GM23338 (cell line): ENCODE data around the gene MTURN. TPM values are rescaled to one million over a fixed set of nuclear protein-coding genes. Genes with fewer than 3 reads are reported as not detected.

ENCODE experiments used
- ATAC-seq: fragments of 200-7000 bp; cut with Tn5 transposase; 3 replicates; pipeline ENCODE4 v1.9.1; 2020
- DNase-seq: peaks from one replicate; pipeline ENCODE4 v3.0.0-alpha.2; 2015; ENCODE audit warnings: low spot score
- H2AFZ ChIP-seq: fragments of 200-600 bp; sonication (generic); 2 replicates; pipeline ENCODE4 v1.8.0; 2016; ENCODE audit warnings: antibody characterized with exemption, mild to moderate bottlenecking, moderate library complexity
- H3F3A ChIP-seq: fragments of 200-600 bp; sonication (generic); replicated peaks from 2 replicates; pipeline ENCODE4 v1.8.0; 2017; ENCODE audit warnings: antibody characterized with exemption, mixed run types, low read depth
- H3K27ac ChIP-seq: fragments of 200-600 bp; sonication (generic); 2 replicates; pipeline ENCODE4 v1.6.1; 2016; ENCODE audit warnings: low read depth
- H3K27me3 ChIP-seq: fragments of 200-600 bp; sonication (generic); 2 replicates; pipeline ENCODE4 v1.8.0; 2016; ENCODE audit warnings: mild to moderate bottlenecking, mixed run types, moderate library complexity; ENCODE audit not compliant: insufficient read depth
- H3K36me3 ChIP-seq: fragments of 200-600 bp; sonication (generic); 2 replicates; pipeline ENCODE4 v1.8.0; 2016; ENCODE audit warnings: mild to moderate bottlenecking; ENCODE audit not compliant: insufficient read depth
- H3K4me1 ChIP-seq: fragments of 200-600 bp; sonication (generic); 2 replicates; pipeline ENCODE4 v1.8.0; 2016; ENCODE audit warnings: mild to moderate bottlenecking, moderate library complexity; ENCODE audit not compliant: insufficient read depth
- H3K4me2 ChIP-seq: fragments of 200-600 bp; sonication (generic); 2 replicates; pipeline ENCODE4 v1.7.1; 2017; ENCODE audit warnings: mixed run types
- H3K4me3 ChIP-seq: fragments of 200-600 bp; sonication (generic); 2 replicates; pipeline ENCODE4 v1.6.1; 2016; ENCODE audit warnings: mixed run types
- H3K79me2 ChIP-seq: fragments of 200-600 bp; sonication (generic); replicated peaks from 2 replicates; pipeline ENCODE4 v1.8.0; 2017; ENCODE audit warnings: mild to moderate bottlenecking; ENCODE audit not compliant: insufficient read depth
- H3K9me2 ChIP-seq: fragments of 200-600 bp; sonication (generic); 2 replicates; pipeline ENCODE4 v1.8.0; 2017; ENCODE audit not compliant: insufficient read depth
- H4K20me1 ChIP-seq: fragments of 200-600 bp; sonication (generic); replicated peaks from 2 replicates; pipeline ENCODE4 v1.8.0; 2017; ENCODE audit warnings: mild to moderate bottlenecking; ENCODE audit not compliant: insufficient read depth
- H3K27ac Mint-ChIP-seq: 2 replicates; pipeline ENCODE4 v1.8.0; 2020; ENCODE audit warnings: inconsistent platforms, mild to moderate bottlenecking, moderate library complexity, mixed read lengths
- H3K27me3 Mint-ChIP-seq: 3 replicates; pipeline ENCODE4 v1.8.0; 2022; ENCODE audit warnings: low read depth, mild to moderate bottlenecking, moderate library complexity, mixed read lengths, inconsistent platforms; ENCODE audit not compliant: insufficient read depth, poor library complexity
- H3K36me3 Mint-ChIP-seq: 3 replicates; pipeline ENCODE4 v1.8.0; 2021; ENCODE audit warnings: low read depth, mild to moderate bottlenecking, inconsistent platforms, moderate library complexity, mixed read lengths
- H3K4me1 Mint-ChIP-seq: 3 replicates; pipeline ENCODE4 v1.8.0; 2020; ENCODE audit warnings: mild to moderate bottlenecking, inconsistent platforms, mixed read lengths
- H3K4me3 Mint-ChIP-seq: 3 replicates; pipeline ENCODE4 v1.8.0; 2021; ENCODE audit warnings: moderate library complexity, mild to moderate bottlenecking, inconsistent platforms, mixed read lengths
- H3K9me3 Mint-ChIP-seq: 3 replicates; pipeline ENCODE4 v1.8.0; 2020; ENCODE audit warnings: moderate library complexity, mild to moderate bottlenecking, inconsistent platforms, mixed read lengths
- CREB1 ChIP-seq: fragments of 250-450 bp; sonication (Bioruptor Pico); IDR thresholded peaks from 2 replicates; pipeline ENCODE4 v1.5.0; 2020; ENCODE audit warnings: low read depth, mild to moderate bottlenecking, moderate library complexity
- CTCF ChIP-seq, 2 experiments: fragments of 200-600 bp in 1 of 2; sonication (generic) in 1 of 2; conservative IDR thresholded peaks; 2 replicates each; pipeline versions ENCODE4 v1.5.1 to v1.6.1; 2016 to 2017; ENCODE audit warnings: antibody characterized with exemption in 2 of 2, low read depth in 2 of 2, mild to moderate bottlenecking in 2 of 2, moderate library complexity in 1 of 2
- ETS1 ChIP-seq: IDR thresholded peaks from 2 replicates; pipeline ENCODE4 v1.6.1; 2016; ENCODE audit warnings: antibody characterized with exemption
- EZH2 ChIP-seq: fragments of 200-600 bp; sonication (generic); IDR thresholded peaks from one replicate; pipeline ENCODE4 v1.8.0; 2017; ENCODE audit warnings: antibody characterized with exemption, mild to moderate bottlenecking, low read depth; ENCODE audit not compliant: unreplicated experiment
- EZH2phosphoT487 ChIP-seq: fragments of 200-600 bp; sonication (generic); IDR thresholded peaks from one replicate; pipeline ENCODE4 v1.8.1; 2018; ENCODE audit warnings: antibody characterized with exemption; ENCODE audit not compliant: unreplicated experiment
- POLR2AphosphoS5 ChIP-seq: IDR thresholded peaks from 2 replicates; pipeline ENCODE4 v1.6.1; 2016; ENCODE audit warnings: antibody characterized with exemption, low read depth
- REST ChIP-seq: IDR thresholded peaks from one replicate; pipeline ENCODE4 v1.6.1; 2018; ENCODE audit warnings: antibody characterized with exemption; ENCODE audit not compliant: unreplicated experiment
- STAT1 ChIP-seq: IDR thresholded peaks from one replicate; pipeline ENCODE4 v1.6.1; 2016; ENCODE audit warnings: antibody characterized with exemption; ENCODE audit not compliant: unreplicated experiment
- ZNF331 ChIP-seq: fragments of 250-450 bp; sonication (Bioruptor Pico); IDR thresholded peaks from 2 replicates; pipeline ENCODE4 v1.5.0; 2020; ENCODE audit warnings: low read depth, mild to moderate bottlenecking, moderate library complexity
- ZNF462 ChIP-seq: fragments of 250-450 bp; sonication (Bioruptor Pico); IDR thresholded peaks from 2 replicates; pipeline ENCODE4 v1.5.0; 2020; ENCODE audit warnings: mild to moderate bottlenecking, moderate library complexity
- polyA plus RNA-seq: library from polyadenylated mRNA; unstranded; fragments of >200 nt; fragmentation: Nextera tagmentation; extraction: Ambion mirVana; gene quantifications from 2 replicates; pipeline ENCODE4 v1.2.1, GENCODE V29; 2016
- total RNA-seq: library from RNA; depleted of rRNA; stranded (reverse); fragments of >200 nt; shearing (Covaris generic); gene quantifications from 2 replicates; pipeline ENCODE4 v1.2.3, GENCODE V29; 2014

The MTURN gene
- total and polyA plus RNA-seq, 2 experiments from 2014 or later = 3.1 to 8.7 TPM

- TF ChIP-seq CTCF (conservative IDR thresholded peaks at IDR 0.05; ENCODE audit: low read depth in 2 of 2) (no peak), ZNF331 (CRISPR knock-in tag) (no peak)
Observed at GRCh38 chr7:30207376-30207775, 72.6 kb downstream of the MTURN start (continued).

GRCh38 chr7:30209951-30210350, 75.2 kb downstream of the MTURN start:
- no peaks in the 10 kb centered on the region for H3F3A ChIP-seq
- Mint-ChIP-seq H3K27ac (no peak overlapping the region), H3K4me3 (no peak overlapping the region)
- TF ChIP-seq REST = no peak
- no peak for TF ChIP-seq POLR2AphosphoS5
- no peak for TF ChIP-seq CTCF (conservative IDR thresholded peaks at IDR 0.05; ENCODE audit: low read depth in 2 of 2)
- TF ChIP-seq EZH2 = no peak
- no peak for TF ChIP-seq EZH2phosphoT487
- TF ChIP-seq STAT1 = no peak
- TF ChIP-seq CREB1 (CRISPR knock-in tag) = no peak
- no peak for TF ChIP-seq ZNF462 (CRISPR knock-in tag)
- no peak for TF ChIP-seq ETS1
- no peak for TF ChIP-seq ZNF331 (CRISPR knock-in tag)

More at GRCh38 chr7:30209951-30210350, 75.2 kb downstream of the MTURN start:
- no peaks in the 10 kb centered on the region for H3K79me2 ChIP-seq
- H4K20me1 ChIP-seq = no peaks in the 10 kb centered on the region
- H3K36me3 Mint-ChIP-seq = no peaks in the 10 kb centered on the region
- H3K36me3 ChIP-seq = no peaks in the 10 kb centered on the region
- no peaks in the 10 kb centered on the region for H3K9me2 ChIP-seq
- no peak overlapping the region for H3K4me2 ChIP-seq
- H2AFZ ChIP-seq = no peak overlapping the region
- no peaks in the 10 kb centered on the region for H3K4me1 ChIP-seq
- no peaks in the 10 kb centered on the region for H3K9me3 Mint-ChIP-seq
- DNase-seq (no peak), ATAC-seq (no peak)
- H3K27me3 ChIP-seq = no peaks in the 10 kb centered on the region
- no peak overlapping the region for H3K27ac ChIP-seq
- no peaks in the 10 kb centered on the region for H3K4me1 Mint-ChIP-seq
- H3K4me3 ChIP-seq = no peak overlapping the region
- peaks cover 7% of the 10 kb centered on the region for H3K27me3 Mint-ChIP-seq
